GM12864 (cell line): ENCODE data around the gene HEPN1.
"Not testable (repeated sequence)": the region's sequence is repeated elsewhere in the genome, so short reads cannot be mapped to it uniquely, and the experiment has no call there.

Source experiments
- DNase-seq: peaks from one replicate; pipeline ENCODE4 v3.0.0-alpha.2; 2011; ENCODE audit warnings: low read depth
- H3K4me3 ChIP-seq: 2 replicates; pipeline ENCODE4 v1.5.1; 2011; ENCODE audit warnings: mild to moderate bottlenecking, low read depth, low read length, control low read depth
- TF ChIP-seq, protein P1 (sequence below): IDR thresholded peaks from 2 replicates; pipeline ENCODE4 v1.5.1; 2011; ENCODE audit warnings: low read depth, mild to moderate bottlenecking, moderate library complexity, low read length, control low read depth, inconsistent platforms; ENCODE audit errors: missing control alignments

HEPN1 gene

DNA sequence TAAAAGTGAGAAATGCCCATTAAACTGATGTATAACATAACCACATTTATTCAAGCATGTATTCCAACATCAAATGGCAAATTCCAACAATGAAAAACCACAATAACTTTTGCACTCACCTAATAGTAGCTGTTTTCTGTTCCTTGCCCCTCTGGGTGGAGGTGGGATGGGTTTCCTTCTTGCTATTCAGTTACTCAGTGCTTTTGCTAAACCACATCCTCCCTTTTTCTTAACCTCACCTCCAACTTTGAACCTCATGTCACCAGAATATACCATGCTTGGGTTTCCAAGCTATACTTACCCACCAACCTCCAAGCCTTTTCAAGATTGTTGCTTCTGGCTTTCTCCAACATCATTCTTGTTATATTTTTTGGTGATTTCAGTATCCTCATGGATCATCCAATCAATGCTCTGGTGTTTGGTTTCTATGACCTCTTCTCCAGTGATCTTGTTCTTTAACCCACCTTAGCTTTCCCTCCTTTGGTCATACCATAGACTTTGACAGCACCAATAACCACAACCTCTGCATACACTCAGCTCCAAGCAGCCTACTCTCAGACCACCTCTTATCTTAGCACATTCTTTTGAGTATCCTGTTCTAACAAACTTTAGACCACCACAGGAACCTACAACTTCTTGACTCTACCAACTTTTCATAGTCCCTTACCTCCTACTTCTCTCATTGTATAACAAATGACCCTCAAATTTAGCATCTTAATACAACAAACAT is 31.7 kb downstream of the HEPN1 start:
- no peak for DNase-seq
- no peak overlapping the region for H3K4me3 ChIP-seq
- TF ChIP-seq, protein P1, sequence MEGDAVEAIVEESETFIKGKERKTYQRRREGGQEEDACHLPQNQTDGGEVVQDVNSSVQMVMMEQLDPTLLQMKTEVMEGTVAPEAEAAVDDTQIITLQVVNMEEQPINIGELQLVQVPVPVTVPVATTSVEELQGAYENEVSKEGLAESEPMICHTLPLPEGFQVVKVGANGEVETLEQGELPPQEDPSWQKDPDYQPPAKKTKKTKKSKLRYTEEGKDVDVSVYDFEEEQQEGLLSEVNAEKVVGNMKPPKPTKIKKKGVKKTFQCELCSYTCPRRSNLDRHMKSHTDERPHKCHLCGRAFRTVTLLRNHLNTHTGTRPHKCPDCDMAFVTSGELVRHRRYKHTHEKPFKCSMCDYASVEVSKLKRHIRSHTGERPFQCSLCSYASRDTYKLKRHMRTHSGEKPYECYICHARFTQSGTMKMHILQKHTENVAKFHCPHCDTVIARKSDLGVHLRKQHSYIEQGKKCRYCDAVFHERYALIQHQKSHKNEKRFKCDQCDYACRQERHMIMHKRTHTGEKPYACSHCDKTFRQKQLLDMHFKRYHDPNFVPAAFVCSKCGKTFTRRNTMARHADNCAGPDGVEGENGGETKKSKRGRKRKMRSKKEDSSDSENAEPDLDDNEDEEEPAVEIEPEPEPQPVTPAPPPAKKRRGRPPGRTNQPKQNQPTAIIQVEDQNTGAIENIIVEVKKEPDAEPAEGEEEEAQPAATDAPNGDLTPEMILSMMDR, result no peak

DNA sequence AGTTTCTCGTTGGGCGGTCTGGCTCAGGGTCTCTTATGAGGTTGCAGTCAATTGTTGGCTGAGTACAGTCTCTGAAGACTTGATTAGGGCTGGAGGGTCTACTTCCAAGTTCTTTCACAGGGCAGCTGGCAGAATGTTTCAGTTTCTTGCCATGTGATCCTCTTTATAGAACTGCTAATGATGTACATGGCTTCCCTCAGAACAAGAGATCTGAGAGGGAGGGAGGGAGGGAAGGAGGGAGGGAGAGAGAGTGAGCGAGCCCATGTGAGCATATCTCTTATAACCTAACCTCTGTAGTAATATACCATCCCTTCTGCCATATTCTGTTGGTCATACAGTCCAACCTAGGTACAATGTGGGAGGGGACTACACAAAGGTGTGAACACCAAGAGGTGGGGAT is 32.3 kb downstream of the HEPN1 start:
- TF ChIP-seq, protein P1, result no peak
- no peak overlapping the region for H3K4me3 ChIP-seq
- DNase-seq, result no peak

DNA sequence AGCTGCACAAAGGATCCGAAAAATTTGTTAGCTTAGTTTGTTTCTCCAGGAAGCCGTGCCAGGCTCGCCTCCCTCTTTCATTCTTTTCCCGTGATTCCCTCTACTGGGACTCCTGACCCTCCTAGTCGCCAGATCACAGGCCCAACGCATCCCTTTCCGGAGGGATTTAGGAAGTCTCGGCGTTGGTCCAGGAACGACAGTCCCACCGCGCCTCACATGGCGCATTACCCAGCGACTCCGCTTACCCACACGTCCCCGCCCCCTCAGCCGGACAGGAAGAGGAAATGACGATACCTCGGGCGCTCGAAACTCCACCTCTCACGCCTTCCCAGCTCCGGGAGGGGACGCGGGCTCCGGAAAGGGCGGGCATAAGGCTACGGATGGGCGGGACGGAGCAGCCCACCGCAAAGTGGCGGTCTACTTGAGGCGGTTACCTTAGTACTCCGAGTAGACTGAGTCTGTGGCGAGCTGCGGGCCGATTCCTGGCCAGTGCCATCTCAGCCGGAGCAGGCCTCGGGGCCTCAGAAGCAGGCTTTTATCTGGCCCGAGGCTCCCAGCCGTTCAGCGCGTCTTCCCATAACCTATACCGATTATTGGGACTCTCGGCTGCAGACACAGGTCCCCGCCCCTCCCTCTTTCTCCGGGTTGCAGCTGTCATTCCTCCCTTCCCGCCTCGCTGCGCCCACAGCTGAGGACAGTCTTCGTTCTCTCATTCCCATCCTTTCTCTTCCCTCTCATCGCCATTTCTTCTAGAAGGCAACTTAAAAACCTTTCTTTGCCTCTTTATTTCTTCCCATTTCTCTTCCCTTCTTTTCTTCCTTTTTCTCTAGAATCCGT is 34.9 kb downstream of the HEPN1 start, which contains the start of gene CCDC15:
TSS of gene CCDC15 (plus strand) at position 450 of the 837 bp plus-strand sequence. CDS start 531 bp downstream, outside the sequence.
- TF ChIP-seq, protein P1, result no peak
- peak; percentile 91 for DNase-seq
- peak within 1 kb of the TSS; percentile 78 for H3K4me3 ChIP-seq

DNA sequence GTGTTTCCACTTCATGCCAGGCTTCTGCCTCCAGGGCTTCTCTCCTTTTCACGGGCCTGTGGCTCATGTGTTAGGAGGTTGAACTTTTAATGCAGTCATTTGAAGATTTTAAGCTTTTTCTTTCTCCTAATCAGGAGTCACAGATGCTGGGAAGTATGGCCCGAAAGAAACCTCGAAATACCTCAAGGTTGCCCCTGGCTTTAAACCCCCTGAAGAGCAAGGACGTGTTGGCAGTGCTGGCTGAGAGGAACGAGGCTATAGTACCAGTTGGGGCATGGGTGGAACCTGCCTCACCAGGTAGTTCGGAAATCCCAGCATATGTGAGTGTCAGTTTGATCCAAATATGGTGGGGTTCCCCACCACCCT is 35.5 kb downstream of the HEPN1 start:
- peak overlapping the region; percentile 78 for H3K4me3 ChIP-seq
- TF ChIP-seq, protein P1, result no peak

DNA sequence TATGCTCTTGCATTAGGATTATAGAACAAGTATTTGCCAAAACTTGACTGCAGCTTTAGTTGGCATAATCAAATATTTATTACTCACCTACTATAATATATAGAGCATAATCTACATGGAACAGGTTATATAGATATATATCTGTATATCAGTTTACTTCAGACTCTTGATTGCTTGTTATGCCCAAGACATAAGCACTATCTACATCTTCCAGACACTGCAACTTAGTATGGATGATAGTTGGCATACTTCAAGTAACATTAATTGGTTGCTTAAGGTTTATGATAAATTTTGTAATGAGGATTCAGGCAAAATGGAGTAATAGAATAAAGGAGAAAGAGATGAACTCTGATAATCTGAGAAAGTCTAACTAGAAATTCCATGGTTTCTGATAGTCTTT is 36.0 kb downstream of the HEPN1 start:
- TF ChIP-seq, protein P1, result no peak

More for the DNA sequence above, 35.5 kb downstream of the HEPN1 start:
- DNase-seq, result no peak

DNA sequence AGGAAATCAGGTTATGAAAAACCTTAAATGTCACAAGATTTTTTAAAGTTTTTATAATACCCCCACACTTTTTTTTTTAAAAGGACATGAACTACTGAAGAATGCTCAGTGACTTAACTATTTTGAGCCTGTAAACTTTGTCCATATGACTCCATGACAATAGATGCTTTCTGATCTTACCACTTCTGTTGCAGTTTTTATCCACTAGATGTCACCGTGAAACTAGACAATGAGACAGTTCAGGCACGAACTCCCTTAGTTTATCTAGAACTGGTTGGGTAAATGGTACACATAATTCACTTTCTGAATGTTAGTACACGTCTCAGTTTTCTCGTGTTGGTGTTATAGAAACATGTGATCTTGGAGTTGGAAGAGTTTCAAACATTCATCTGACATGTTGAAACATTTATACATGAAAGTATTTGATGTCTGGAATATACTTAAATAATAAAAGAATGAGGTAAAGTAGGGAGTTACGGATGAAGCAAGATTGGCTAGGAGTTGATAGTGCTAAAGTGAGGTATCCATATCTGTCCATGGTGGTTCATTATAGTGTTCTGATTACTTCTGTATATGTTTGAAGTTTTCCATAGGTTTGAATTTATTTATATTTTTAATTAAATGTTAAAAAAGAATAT is 43.0 kb downstream of the HEPN1 start:
- TF ChIP-seq, protein P1, result peak; percentile 57
- DNase-seq, result peak; percentile 40
- H3K4me3 ChIP-seq, result no peak overlapping the region

More for the DNA sequence above, 36.0 kb downstream of the HEPN1 start:
- H3K4me3 ChIP-seq, result no peak overlapping the region; the same call in 1 of the 2 replicates
- no peak for DNase-seq

DNA sequence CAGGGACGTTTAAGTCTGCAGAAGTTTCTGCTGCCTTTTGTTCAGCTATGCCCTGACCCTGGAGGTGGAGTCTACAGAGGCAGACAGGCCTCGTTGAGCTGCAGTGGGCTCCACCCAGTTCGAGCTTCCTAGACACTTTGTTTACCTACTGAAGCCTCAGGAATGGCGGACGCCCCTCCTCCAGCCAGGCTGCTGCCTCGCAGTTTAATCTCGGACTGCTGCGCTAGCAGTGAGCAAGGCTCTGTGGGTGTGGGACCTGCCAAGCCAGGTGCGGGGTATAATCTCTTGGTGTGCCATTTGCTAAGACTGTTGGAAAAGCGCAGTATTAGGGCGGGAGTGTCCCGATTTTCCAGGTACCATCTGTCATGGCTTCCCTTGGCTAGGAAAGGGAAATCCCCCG is 49.1 kb downstream of the HEPN1 start:
- not testable (repeated sequence) for H3K4me3 ChIP-seq, DNase-seq
